Right renal cortex interstitium (tissue), 3 donors: ENCODE data around the gene MEIOB. TPM values are rescaled to one million over a fixed set of nuclear protein-coding genes. Genes with fewer than 3 reads are reported as not detected.
"Not testable (repeated sequence)": the region's sequence is repeated elsewhere in the genome, so short reads cannot be mapped to it uniquely, and the experiment has no call there.

ENCODE experiments used
- DNase-seq, 3 donors: peaks; one replicate each; pipeline ENCODE4 v3.0.0-alpha.2; 2013; ENCODE audit warnings: low read depth in 3 of 3, low spot score in 2 of 3
- polyA plus RNA-seq, 3 donors: library from polyadenylated mRNA; unstranded; fragments of 120-200 nt; gene quantifications; one replicate each; pipeline ENCODE4 v1.2.1, GENCODE V29; 2013; ENCODE audit not compliant: insufficient read length in 3 of 3

Gene MEIOB
- polyA plus RNA-seq, 3 donors = 1.1 to 1.3 (median 1.3) TPM

DNA sequence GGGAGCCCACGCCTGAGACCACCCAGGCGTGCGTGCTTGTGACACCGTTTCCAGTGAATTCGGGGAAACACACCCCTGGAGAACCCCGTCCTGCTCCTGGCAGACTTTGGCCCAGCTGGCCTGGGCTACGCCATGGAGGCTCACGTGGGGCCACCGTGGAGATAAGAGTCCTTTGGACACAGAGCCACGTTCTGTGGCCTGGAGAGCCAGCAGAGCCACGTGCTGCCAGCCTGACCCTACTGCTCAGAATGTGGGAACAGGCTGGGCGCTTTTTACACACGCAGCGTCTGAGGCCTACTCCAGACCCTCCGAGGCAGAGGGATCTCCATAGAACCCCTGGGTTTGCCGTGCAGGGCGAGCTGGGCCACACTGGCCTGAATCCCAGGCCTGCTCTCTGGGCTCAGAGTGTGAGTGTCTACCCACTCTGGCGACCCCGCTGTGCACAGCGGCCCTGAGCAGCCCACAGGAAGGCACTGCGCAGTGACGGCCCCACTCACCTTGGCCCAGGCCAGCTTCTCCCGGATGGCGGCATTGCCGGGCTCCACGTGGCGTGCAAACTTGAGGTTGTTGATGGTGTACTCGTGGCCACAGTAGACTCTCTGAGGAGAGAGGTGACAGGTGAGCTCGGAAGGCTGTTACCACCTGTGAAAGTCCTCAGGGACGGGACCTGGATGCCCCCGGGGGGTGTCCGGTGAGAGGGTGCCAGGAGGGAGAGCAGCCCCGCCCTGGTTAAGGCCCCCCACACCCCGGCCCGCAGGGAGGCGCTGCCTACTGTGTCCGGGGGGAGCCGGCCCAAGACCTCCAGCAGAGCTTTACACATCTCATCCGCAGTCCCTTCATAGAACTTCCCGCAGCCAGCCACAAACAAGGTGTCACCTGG, 55.3 kb downstream of the MEIOB start:
- DNase-seq = no peak

DNA sequence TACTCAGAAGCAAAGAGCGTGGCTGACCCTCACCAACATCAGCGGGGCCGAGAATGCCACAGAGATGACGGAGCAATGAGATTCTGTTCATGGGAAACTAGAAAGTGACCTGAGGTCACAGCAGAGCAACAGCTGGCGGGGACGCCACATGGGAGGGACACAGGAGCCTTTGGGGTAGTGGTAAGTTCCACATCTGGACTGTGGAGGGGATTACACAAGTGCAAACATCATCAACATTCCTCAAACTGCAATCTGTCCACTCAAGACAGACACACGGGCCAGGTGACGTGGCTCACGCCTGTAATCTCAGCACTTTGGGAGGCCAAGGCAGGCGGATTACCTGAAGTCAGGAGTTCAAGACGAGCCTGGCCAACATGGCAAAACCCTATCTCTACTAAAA, 56.5 kb downstream of the MEIOB start:
- no peak for DNase-seq

GRCh38 chr16:1812732-1813163, 59.2 kb downstream of the MEIOB start:
- DNase-seq = peak in 1 of 3 donors; percentile 51

DNA sequence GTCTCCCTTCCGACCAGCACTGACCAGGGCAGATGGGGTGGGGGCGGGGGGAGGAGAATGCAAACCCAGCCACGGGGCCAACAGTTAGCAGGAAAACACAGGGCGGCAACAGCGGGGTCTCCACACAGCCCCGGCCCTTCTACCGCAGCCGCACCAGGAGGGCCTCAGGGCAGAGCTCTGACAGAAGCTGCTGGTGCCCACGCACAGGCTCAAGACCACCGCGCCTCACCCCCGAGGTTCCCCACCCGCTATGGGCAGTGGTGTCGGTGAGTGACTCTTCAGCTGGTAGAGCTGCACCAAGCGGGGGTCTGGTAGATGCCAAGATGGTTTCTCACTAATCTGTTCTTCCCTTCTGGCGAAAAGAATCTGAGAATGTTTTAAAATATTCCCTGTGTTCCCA, 61.4 kb downstream of the MEIOB start:
- DNase-seq = no peak

DNA sequence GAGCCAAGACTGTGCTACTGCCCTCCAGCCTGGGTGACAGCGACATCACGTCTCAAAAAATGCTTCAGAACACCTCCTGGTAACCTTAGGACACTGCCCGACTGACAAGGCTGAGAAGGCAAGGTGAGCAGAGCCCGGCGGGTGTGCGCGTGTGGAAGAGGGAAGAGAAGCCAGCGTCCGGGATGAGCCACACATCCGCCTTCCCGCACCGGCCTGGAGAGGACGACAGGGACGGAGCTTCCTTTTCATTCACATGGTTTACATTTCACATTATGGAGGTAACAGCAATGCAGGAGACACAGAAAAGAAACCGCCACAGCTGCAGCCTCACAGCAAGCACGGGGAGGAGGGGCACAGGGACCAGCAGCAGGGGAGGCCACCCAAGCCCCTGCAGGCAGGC, 61.9 kb downstream of the MEIOB start:
- no peak for DNase-seq

GRCh38 chr16:1809281-1809801, 62.6 kb downstream of the MEIOB start:
- DNase-seq = no peak

DNA sequence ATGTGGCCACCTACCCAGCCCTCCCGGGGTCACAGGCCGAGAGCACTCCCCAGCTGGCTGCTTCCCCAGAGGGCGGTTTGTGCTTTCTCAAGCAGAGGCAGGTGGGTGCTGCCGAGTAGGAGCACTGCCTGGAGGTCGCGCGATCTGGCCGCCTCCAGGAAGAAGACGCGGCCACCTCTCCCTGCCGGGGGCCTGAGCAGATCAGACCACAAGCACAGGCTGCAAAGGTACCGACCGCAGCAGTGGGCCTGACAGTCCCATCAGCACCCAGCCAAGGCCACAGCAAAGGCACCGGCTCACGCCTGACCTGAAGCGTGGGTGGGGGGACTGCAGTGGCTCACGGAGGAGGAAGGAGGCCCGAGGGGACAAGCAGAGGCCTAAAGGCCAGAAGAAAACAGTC, 63.3 kb downstream of the MEIOB start:
- no peak for DNase-seq

- DNase-seq = no peak
Observed at GRCh38 chr16:1807626-1808025, 64.3 kb downstream of the MEIOB start.

GRCh38 chr16:1800701-1801100, 71.3 kb downstream of the MEIOB start:
- DNase-seq = no peak

DNA sequence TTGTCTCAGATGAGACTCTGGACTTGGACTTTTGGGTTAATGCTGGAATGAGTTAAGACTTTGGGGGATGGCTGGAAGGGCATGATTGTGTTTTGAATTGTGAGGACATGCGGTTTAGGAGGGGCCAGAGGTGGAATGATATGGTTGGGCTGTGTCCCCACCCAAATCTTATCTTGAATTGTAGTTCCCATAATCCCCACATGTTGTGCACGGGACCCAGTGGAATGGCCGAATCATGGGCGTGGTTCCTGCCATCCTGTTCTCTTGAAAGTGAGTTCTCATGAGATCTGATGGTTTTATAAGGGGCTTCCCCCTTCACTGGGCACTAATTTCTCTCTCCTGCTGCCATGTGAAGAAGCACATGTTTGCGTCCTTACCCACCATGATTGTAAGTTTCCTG, 72.7 kb downstream of the MEIOB start:
- not testable (repeated sequence) for DNase-seq

- DNase-seq = no peak
Observed at GRCh38 chr16:1794908-1795666, 76.9 kb downstream of the MEIOB start.

DNA sequence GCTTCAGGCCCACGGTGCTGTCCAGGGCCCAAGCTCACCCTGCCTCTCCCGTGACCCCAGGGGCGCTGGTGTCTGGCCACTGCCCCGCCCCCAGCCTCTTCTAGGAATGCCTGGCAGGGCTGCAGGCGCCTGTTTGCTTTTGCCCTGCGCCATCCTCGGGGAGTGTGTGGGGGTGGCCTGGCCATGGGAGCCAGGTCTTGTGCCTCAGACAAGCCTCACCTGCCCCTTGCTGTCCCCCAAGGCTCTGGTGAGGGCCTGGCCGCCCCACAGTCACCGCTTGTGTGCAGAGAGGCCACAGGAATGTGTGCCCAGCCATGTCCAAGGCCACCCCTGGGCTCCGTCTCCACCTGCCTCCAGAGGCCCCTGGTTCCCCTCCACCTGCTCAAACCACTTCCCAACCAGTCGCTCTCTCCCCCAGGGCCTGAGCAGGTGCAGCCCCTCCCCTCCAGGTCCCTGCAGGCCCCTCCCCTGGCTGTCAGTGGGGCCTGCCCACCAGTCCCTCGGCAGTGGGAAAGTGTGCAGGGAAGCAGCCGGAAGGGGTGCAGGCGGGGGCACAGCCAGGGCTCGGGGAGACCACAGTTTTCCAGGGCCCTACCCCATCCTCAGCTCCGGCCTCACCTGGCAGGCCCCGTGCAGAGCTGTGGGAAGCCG, 77.6 kb downstream of the MEIOB start:
- DNase-seq = no peak

DNA sequence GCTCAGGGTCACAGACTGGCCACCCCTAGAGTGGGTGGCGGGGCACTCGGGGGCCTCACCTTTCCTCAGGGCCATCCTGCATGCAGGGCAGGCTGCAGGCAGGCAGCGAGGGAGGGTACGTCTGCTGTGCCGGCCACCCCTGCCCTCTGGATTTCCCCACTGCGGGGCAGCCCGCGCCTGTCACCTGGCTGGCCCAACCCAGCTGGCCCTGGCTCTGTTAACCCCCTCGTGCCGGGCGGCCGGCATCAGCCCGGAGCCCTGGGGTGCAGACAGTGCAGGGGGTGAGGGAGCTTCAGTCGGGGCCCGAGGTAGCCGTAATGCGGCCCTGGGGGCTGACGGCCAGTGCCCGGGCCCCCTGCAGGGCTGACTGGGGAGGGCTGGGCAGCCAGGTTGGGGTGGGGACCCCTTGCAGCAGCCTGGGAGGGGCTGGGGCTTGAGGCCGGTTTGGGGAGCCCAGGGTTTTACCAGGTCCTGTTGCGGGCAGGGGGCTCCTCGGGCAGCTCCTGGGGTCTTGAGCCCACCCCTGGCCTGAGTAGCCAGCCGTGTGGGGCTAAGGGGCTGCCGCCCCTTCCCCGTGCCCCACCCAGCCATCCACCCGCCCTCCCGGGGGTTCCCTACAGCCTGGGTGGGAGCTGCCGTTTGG, 78.3 kb downstream of the MEIOB start, which contains the start of gene IGFALS:
TSS of gene IGFALS (minus strand) at position 128 of the 643 bp plus-strand sequence. CDS start at position 75, 53 bp downstream.
- no peak for DNase-seq

DNA sequence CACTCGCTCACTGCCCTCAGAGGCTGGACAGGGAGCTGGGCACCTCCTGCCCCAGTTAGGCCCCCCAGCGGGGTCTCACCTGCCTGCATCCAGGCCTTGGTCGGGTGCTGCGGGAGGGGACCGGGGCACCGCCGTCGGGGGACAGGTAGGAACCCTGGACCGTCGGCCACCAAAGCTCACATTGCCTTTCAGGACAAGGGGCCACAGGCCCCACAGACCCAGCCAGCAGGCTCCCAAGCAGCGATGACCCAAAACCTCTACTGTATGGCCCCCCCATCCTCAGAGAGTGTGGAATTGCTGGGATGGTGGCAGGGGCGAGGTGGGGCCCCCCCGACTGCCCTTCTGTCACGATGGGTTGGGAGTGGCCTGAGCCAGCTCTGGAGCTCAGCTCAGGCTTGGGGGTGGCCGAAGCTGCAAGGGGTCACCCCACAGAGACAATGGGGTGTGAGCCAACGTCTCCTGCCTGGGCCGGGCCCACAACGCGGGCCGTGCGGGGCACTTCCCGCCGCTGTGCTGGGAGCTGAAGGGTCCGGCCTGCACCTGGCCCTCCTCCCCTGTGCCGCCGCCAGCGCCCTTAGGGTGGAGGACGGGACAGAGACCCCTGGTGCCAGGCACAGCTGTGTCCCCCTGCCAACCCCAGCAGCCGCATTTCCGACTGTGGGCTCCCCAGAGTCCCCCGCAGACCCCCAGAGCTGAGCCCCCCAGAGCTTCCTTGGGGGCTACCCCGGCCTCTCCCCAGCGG, 79.0 kb downstream of the MEIOB start:
- DNase-seq = no peak

DNA sequence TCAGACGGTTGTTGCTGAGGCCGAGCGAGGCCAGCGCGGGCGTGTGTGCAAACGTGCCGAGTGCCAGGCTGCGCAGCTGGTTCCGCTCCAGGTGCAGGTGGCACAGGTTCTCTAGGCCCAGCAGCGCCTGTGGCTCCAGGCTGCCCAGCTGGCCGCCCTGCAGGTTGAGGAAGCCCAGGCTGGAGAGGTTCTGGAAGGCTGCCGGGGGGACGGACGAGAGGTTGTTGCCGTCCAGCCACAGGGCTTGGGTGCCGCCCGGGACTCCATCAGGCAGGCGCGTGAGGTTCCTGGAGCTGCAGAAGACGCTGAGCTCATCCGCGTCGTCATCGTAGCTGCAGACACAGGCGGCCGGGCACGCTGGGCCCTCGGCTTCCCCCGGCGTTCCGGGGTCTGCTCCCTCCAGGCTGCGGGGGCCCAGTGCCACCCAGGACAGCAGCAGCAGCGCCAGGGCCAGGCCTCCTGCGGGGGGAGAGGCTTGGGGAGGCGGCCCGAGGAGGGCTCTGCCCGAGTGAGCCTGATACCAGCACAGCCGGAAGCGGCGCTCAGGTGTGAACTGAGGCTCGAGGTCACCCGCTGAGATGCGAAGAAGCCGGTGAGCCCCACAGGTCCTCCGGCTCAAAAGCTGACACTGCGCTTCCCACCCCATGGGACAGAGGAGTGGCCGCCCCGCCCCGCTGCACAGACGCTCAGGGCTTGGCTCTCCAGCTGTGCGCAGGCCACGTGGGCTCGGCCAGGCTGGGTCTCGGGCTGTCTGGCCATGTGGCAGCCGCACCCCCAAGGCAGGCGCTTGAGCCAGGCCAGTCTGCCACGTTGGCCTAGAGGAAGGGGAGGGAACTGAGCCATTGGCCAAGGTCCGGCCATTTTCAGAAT, 79.8 kb downstream of the MEIOB start:
- no peak for DNase-seq

DNA sequence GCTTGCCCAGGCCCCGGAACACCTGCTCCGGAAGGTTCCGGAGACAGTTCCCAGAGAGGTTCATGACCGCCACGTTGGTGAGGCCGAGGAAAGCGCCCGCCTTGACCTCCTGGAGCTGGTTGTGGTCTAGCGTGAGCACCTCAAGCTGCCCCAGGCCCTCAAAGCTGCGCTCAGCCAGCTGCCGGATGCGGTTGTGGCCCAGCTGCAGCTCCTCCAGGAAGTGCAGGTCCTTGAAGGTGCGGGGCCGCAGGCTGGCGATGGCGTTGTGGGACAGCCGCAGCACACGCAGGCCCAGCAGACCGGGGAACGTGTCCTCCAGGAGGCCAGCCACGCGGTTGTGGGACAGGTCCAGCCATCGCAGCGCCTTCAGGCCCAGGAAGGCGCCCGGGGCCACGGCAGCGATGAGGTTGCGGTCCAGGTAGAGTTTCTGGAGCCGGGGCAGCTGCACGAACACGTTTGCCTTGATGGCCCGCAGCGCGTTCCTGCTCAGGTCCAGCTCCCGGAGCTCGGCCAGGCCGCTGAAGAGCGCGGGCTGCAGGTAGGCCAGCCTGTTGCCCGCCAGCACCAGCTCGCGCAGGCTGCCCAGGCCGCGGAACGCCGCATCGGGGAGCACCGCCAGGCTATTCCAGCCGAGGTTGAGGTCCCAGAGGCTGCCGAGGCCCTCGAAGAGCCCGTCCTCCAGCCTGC, 80.6 kb downstream of the MEIOB start:
- no peak for DNase-seq

- no peak for DNase-seq
Observed at GRCh38 chr16:1790611-1791255, 81.2 kb downstream of the MEIOB start.

GRCh38 chr16:1790261-1790610, 81.7 kb downstream of the MEIOB start:
- no peak for DNase-seq
